Neural cell (in vitro differentiated cells): Measurements from ENCODE around the gene STEAP4. TPM values are rescaled to one million over a fixed set of nuclear protein-coding genes. Genes with fewer than 3 reads are reported as not detected.
"Not testable (repeated sequence)": the region's sequence is repeated elsewhere in the genome, so short reads cannot be mapped to it uniquely, and the experiment has no call there.

ENCODE experiments used
- H2AFZ ChIP-seq: fragments of 200-600, 300-800 bp; sonication (generic), shearing (Covaris generic); 2 replicates; pipeline ENCODE4 v1.6.0; 2014; ENCODE audit warnings: low read depth, mild to moderate bottlenecking, antibody characterized with exemption, low read length, moderate library complexity
- H3F3A ChIP-seq: fragments of 200-600 bp; shearing (Covaris generic); 2 replicates; pipeline ENCODE4 v1.6.1; 2016; ENCODE audit warnings: mild to moderate bottlenecking, moderate library complexity, mixed read lengths, antibody characterized with exemption, low read length; ENCODE audit not compliant: insufficient read depth, poor library complexity, severe bottlenecking
- H3K27ac ChIP-seq: fragments of 200-600, 300-800 bp; sonication (generic), shearing (Covaris generic); 2 replicates; pipeline ENCODE4 v1.5.1; 2014; ENCODE audit warnings: mild to moderate bottlenecking, low read length, moderate library complexity
- H3K27me3 ChIP-seq: fragments of 300-800, 200-600 bp; sonication (generic), shearing (Covaris generic); 2 replicates; pipeline ENCODE4 v1.6.0; 2014; ENCODE audit warnings: mild to moderate bottlenecking, low read depth, low read length, moderate library complexity; ENCODE audit not compliant: insufficient read depth
- H3K36me3 ChIP-seq: fragments of 300-800, 200-600 bp; sonication (generic), shearing (Covaris generic); 2 replicates; pipeline ENCODE4 v1.5.1; 2014; ENCODE audit warnings: mild to moderate bottlenecking, antibody characterized with exemption, low read length, moderate library complexity; ENCODE audit not compliant: insufficient read depth
- H3K4me2 ChIP-seq: fragments of 300-800, 200-600 bp; sonication (generic), shearing (Covaris generic); 2 replicates; pipeline ENCODE4 v1.6.0; 2014; ENCODE audit warnings: mild to moderate bottlenecking, low read length
- H3K4me3 ChIP-seq: fragments of 300-800, 200-600 bp; sonication (generic), shearing (Covaris generic); 2 replicates; pipeline ENCODE4 v1.5.1; 2014; ENCODE audit warnings: mild to moderate bottlenecking, low read length, moderate library complexity
- H3K79me2 ChIP-seq: fragments of 200-600 bp; shearing (Covaris generic); replicated peaks from 2 replicates; pipeline ENCODE4 v1.6.0; 2014; ENCODE audit warnings: mild to moderate bottlenecking, low read length, moderate library complexity; ENCODE audit not compliant: insufficient read depth
- H3K9ac ChIP-seq: fragments of 300-800, 200-600 bp; sonication (generic), shearing (Covaris generic); 2 replicates; pipeline ENCODE4 v1.6.1; 2016; ENCODE audit warnings: mild to moderate bottlenecking, low read length, mixed read lengths
- H3K9me2 ChIP-seq: fragments of 200-600 bp; shearing (Covaris generic); 2 replicates; pipeline ENCODE4 v1.6.1; 2016; ENCODE audit warnings: mild to moderate bottlenecking, low read length, mixed read lengths; ENCODE audit not compliant: insufficient read depth
- H3K9me3 ChIP-seq: fragments of 200-600, 300-800 bp; sonication (generic), shearing (Covaris generic); 2 replicates; pipeline ENCODE4 v1.6.1; 2016; ENCODE audit warnings: mild to moderate bottlenecking, mixed run types, low read length, moderate library complexity, mixed read lengths
- H4K20me1 ChIP-seq: fragments of 200-600 bp; shearing (Covaris generic); 2 replicates; pipeline ENCODE4 v1.6.1; 2016; ENCODE audit warnings: mild to moderate bottlenecking, mixed run types; ENCODE audit not compliant: insufficient read depth
- EZH2 ChIP-seq: fragments of 200-600, 300-800 bp; shearing (Covaris generic), sonication (generic); IDR thresholded peaks from 2 replicates; pipeline ENCODE4 v1.6.1; 2014; ENCODE audit warnings: antibody characterized with exemption, low read length, borderline replicate concordance, mild to moderate bottlenecking; ENCODE audit not compliant: insufficient read depth, poor library complexity, severe bottlenecking
- MXI1 ChIP-seq: fragments of 450-650 bp; conservative IDR thresholded peaks from 2 replicates; pipeline ENCODE4 v1.6.1; 2014; ENCODE audit warnings: antibody characterized with exemption, mild to moderate bottlenecking; ENCODE audit not compliant: poor library complexity, severe bottlenecking
- POLR2AphosphoS5 ChIP-seq: IDR thresholded peaks from 2 replicates; pipeline ENCODE4 v1.6.1; 2012
- RAD21 ChIP-seq: fragments of 450-650 bp; conservative IDR thresholded peaks from 2 replicates; pipeline ENCODE4 v1.6.1; 2014; ENCODE audit warnings: antibody characterized with exemption, mild to moderate bottlenecking, moderate library complexity
- TAF1 ChIP-seq: IDR thresholded peaks from 2 replicates; pipeline ENCODE4 v1.6.1; 2012; ENCODE audit warnings: low read depth
- polyA plus RNA-seq: library from polyadenylated mRNA; depleted of rRNA; stranded (reverse); fragments of >200 nt; gene quantifications from 2 replicates; pipeline ENCODE4 v1.2.3, GENCODE V29; 2014
- TF ChIP-seq, protein P1 (sequence below): IDR thresholded peaks from 2 replicates; pipeline ENCODE4 v1.6.1; 2012; ENCODE audit warnings: borderline replicate concordance
- TF ChIP-seq, protein P2 (sequence below): fragments of 450-650 bp; IDR thresholded peaks from 2 replicates; pipeline ENCODE4 v1.5.1; 2014; ENCODE audit warnings: antibody characterized with exemption, mild to moderate bottlenecking, moderate library complexity; ENCODE audit not compliant: poor library complexity, severe bottlenecking

The STEAP4 gene
- polyA plus RNA-seq, 1 donor from 2014 or later: not detected

DNA sequence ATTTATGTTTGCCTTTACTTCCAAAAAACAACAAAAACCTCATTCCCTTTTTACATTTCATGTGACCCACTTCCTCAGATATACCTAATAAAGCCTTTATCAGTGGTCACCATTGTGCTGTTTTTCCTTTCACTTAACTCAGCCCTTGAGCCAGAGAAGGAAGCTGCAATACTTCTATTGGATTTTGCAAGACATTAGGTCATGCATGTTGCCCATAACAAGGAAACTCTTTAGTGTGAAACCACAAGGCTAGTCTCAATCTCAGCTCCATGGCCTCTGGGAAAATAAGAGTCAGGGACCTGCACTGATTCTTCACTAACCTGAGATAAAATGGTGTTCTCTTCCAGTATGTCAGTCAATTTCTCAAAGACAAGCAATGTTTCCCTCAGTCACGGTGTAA lies 27.8 kb downstream of the STEAP4 start:
- H3K4me3 ChIP-seq: no peak overlapping the region
- no peaks in the 10 kb centered on the region for H3F3A ChIP-seq
- no peaks in the 10 kb centered on the region for H4K20me1 ChIP-seq
- H3K79me2 ChIP-seq: no peaks in the 10 kb centered on the region
- no peak overlapping the region for H3K9ac ChIP-seq
- TF ChIP-seq POLR2AphosphoS5: no peak
- TF ChIP-seq TAF1: no peak
- TF ChIP-seq, protein P1, sequence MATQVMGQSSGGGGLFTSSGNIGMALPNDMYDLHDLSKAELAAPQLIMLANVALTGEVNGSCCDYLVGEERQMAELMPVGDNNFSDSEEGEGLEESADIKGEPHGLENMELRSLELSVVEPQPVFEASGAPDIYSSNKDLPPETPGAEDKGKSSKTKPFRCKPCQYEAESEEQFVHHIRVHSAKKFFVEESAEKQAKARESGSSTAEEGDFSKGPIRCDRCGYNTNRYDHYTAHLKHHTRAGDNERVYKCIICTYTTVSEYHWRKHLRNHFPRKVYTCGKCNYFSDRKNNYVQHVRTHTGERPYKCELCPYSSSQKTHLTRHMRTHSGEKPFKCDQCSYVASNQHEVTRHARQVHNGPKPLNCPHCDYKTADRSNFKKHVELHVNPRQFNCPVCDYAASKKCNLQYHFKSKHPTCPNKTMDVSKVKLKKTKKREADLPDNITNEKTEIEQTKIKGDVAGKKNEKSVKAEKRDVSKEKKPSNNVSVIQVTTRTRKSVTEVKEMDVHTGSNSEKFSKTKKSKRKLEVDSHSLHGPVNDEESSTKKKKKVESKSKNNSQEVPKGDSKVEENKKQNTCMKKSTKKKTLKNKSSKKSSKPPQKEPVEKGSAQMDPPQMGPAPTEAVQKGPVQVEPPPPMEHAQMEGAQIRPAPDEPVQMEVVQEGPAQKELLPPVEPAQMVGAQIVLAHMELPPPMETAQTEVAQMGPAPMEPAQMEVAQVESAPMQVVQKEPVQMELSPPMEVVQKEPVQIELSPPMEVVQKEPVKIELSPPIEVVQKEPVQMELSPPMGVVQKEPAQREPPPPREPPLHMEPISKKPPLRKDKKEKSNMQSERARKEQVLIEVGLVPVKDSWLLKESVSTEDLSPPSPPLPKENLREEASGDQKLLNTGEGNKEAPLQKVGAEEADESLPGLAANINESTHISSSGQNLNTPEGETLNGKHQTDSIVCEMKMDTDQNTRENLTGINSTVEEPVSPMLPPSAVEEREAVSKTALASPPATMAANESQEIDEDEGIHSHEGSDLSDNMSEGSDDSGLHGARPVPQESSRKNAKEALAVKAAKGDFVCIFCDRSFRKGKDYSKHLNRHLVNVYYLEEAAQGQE: no peak
- no peak overlapping the region for H3K4me2 ChIP-seq
- H3K9me3 ChIP-seq: no peaks in the 10 kb centered on the region
- H3K36me3 ChIP-seq: no peaks in the 10 kb centered on the region
- no peaks in the 10 kb centered on the region for H3K27me3 ChIP-seq
- no peak overlapping the region for H2AFZ ChIP-seq
- H3K27ac ChIP-seq: no peak overlapping the region
- H3K9me2 ChIP-seq: no peaks in the 10 kb centered on the region

DNA sequence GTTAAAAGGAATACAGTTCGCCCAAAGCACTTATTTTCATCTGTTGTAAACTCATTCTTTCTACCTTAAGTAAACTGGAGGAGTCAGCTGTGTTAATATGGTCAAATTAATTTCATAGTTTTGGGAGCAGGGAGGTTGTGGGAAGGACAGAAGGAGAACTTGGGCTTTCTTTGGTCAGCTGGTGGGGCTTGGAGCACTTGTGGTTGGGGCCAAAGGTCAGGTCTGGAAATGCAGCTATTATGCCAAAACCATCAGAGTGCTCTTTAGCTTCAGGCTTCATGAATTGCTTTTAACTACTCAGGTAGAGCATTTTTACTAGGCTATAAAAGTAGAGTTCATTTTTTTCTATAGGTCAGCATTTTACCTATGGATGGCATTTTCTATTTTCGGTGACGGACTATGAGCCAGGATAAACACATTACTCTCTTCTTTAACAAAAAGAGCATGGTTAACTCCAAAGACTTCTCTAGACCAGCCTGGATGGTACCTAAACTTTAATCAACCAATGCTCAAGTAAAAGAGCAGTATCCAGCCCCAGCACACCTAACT lies 30.0 kb downstream of the STEAP4 start:
- TF ChIP-seq, protein P2, sequence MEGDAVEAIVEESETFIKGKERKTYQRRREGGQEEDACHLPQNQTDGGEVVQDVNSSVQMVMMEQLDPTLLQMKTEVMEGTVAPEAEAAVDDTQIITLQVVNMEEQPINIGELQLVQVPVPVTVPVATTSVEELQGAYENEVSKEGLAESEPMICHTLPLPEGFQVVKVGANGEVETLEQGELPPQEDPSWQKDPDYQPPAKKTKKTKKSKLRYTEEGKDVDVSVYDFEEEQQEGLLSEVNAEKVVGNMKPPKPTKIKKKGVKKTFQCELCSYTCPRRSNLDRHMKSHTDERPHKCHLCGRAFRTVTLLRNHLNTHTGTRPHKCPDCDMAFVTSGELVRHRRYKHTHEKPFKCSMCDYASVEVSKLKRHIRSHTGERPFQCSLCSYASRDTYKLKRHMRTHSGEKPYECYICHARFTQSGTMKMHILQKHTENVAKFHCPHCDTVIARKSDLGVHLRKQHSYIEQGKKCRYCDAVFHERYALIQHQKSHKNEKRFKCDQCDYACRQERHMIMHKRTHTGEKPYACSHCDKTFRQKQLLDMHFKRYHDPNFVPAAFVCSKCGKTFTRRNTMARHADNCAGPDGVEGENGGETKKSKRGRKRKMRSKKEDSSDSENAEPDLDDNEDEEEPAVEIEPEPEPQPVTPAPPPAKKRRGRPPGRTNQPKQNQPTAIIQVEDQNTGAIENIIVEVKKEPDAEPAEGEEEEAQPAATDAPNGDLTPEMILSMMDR: no peak
- no peak for TF ChIP-seq TAF1
- Histone ChIP-seq H3K4me2 (no peak overlapping the region), H3K9me3 (no peaks in the 10 kb centered on the region), H3K27ac (no peak overlapping the region), H3K9me2 (no peaks in the 10 kb centered on the region), H3K4me3 (no peak overlapping the region), H3K9ac (no peak overlapping the region), H3F3A (no peaks in the 10 kb centered on the region), H3K27me3 (no peaks in the 10 kb centered on the region), H3K36me3 (no peaks in the 10 kb centered on the region), H2AFZ (no peak overlapping the region), H3K79me2 (no peaks in the 10 kb centered on the region), H4K20me1 (no peaks in the 10 kb centered on the region)

DNA sequence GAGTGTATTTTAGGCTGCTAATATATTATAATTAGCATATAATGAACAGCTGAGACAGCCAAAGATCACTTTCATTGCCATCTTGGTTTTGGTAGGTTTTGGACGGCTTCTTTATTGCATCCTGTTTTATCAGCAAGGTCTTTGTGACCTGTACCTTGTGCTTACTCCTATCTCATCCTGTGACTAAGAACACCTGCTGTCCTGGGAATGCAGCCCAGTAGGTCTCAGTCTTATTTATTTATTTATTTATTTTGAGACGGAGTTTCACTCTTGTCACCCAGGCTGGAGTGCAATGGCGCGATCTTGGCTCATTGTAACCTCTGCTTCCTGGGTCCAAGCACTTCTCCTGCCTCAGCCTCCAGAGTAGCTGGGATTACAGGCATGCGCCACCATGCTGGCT lies 31.8 kb downstream of the STEAP4 start:
- not testable (repeated sequence) for H3K36me3 ChIP-seq, H3K79me2 ChIP-seq, H3K27ac ChIP-seq, H3K9ac ChIP-seq, H3K9me2 ChIP-seq, H3K27me3 ChIP-seq, H2AFZ ChIP-seq, H3K4me3 ChIP-seq, H4K20me1 ChIP-seq, H3K4me2 ChIP-seq, H3F3A ChIP-seq, H3K9me3 ChIP-seq

DNA sequence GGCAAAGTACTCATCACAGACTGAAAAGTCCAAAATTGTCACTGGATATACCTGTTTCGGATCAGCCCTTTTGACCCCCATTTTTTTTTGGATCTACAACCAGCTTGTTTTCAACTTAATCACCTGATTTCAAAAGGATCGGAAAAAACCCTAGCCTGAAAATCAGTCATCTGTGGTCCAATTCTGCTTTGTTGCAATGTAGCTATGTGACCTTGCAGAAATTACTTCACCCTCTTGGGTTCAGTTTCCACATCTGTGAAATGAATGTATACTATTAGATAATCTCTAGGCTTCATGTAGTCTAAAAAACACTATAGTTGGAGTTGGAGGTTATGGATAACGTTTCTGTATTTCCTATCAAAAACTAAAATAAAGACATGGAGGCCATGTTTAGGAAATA lies 37.1 kb downstream of the STEAP4 start:
- no peaks in the 10 kb centered on the region for H4K20me1 ChIP-seq
- no peaks in the 10 kb centered on the region for H3F3A ChIP-seq
- no peaks in the 10 kb centered on the region for H3K9me3 ChIP-seq
- no peak overlapping the region for H2AFZ ChIP-seq
- no peak overlapping the region for H3K27ac ChIP-seq
- H3K4me3 ChIP-seq: no peak overlapping the region
- H3K9me2 ChIP-seq: no peaks in the 10 kb centered on the region
- H3K27me3 ChIP-seq: no peaks in the 10 kb centered on the region
- H3K36me3 ChIP-seq: no peaks in the 10 kb centered on the region
- H3K4me2 ChIP-seq: no peak overlapping the region
- no peaks in the 10 kb centered on the region for H3K79me2 ChIP-seq
- no peak overlapping the region for H3K9ac ChIP-seq
- TF ChIP-seq RAD21 (no peak), TAF1 (no peak), MXI1 (no peak), EZH2 (no peak)
- TF ChIP-seq, protein P2: no peak
- TF ChIP-seq, protein P1: no peak
